ENCODE measurements around the gene TEF. TPM values are rescaled to one million over a fixed set of nuclear protein-coding genes. Genes with fewer than 3 reads are reported as not detected.

Gene TEF
- 3.7 and 4.4 TPM in 2 replicates for total RNA-seq

GRCh38 chr22:41381329-41382097, at the start of gene TEF:
Gene TEF (plus strand): TSS chr22:41381942. CDS start chr22:41382045, 103 bp downstream.

GRCh38 chr22:41446639-41447434, 65.1 kb downstream of the TEF start, which contains the start of gene TOB2:
Gene TOB2 (minus strand): TSS chr22:41446801. CDS start chr22:41437345, 9,456 bp downstream.

Small RNAs within 50 kb of the gene (small RNA-seq; reads per million reads assigned to genes)
- gene RNU6-495P, result not detected

Other genes with a start within 250 kb of the TEF start
- 19.1 and 22.1 TPM in 2 replicates for gene L3MBTL2, start 176.6 kb upstream of the TEF start, total RNA-seq
- 0.37 and 0.59 TPM in 2 replicates for gene CHADL, start 141.0 kb upstream of the TEF start, total RNA-seq
- 53.6 and 93.2 TPM in 2 replicates for gene RANGAP1, start 95.8 kb upstream of the TEF start, total RNA-seq
- 27.2 and 37.7 TPM in 2 replicates for gene ZC3H7B, start 80.4 kb upstream of the TEF start, total RNA-seq
- gene TOB2, start 64.9 kb downstream of the TEF start, total RNA-seq, result 28.7 and 35.8 TPM in 2 replicates
- gene PHF5A, start 86.8 kb downstream of the TEF start, total RNA-seq, result 43.0 and 45.9 TPM in 2 replicates
- 69.4 and 82.9 TPM in 2 replicates for gene ACO2, start 87.2 kb downstream of the TEF start, total RNA-seq
- 22.4 and 24.2 TPM in 2 replicates for gene POLR3H, start 162.5 kb downstream of the TEF start, total RNA-seq
- gene CSDC2, start 179.1 kb downstream of the TEF start, total RNA-seq, result 0.20 TPM in 1 of 2 replicates, not detected in the other
- gene PMM1, start 207.9 kb downstream of the TEF start, total RNA-seq, result 15.8 and 22.0 TPM in 2 replicates
- gene DESI1, start 239.1 kb downstream of the TEF start, total RNA-seq, result 24.3 and 29.7 TPM in 2 replicates
- gene XRCC6, start 239.4 kb downstream of the TEF start, total RNA-seq, result 272 and 337 TPM in 2 replicates